Tibial artery (tissue), 4 donors: ENCODE results near the gene CYP2U1.
"Not testable (repeated sequence)": the region's sequence is repeated elsewhere in the genome, so short reads cannot be mapped to it uniquely, and the experiment has no call there.

ENCODE experiments used
- DNase-seq, 2 donors: peaks; one replicate each; pipeline ENCODE4 v3.0.0-alpha.2; 2019
- H3K27ac ChIP-seq, 2 donors: fragments of 200-600 bp; sonication (generic) in 1 of 2; 1 replicate in 1 of 2; 2 replicates in 1 of 2; pipeline ENCODE4 v1.5.1; 2018 to 2019; ENCODE audit warnings: mild to moderate bottlenecking in 1 of 2
- H3K27me3 ChIP-seq, 2 donors: fragments of 200-600 bp; sonication (generic) in 1 of 2; one replicate each; pipeline versions ENCODE4 v1.5.1 to v1.6.0; 2016 to 2019
- H3K36me3 ChIP-seq, 3 donors: fragments of 200-600 bp; sonication (generic) in 2 of 3; one replicate each; pipeline ENCODE4 v1.5.1; 2016 to 2019; ENCODE audit warnings: mild to moderate bottlenecking in 2 of 3
- H3K4me1 ChIP-seq, 4 donors: fragments of 200-600 bp; sonication (generic) in 2 of 4; 1 replicate in 3 of 4; 2 replicates in 1 of 4; pipeline ENCODE4 v1.5.1; 2016 to 2019
- H3K4me3 ChIP-seq, 2 donors: fragments of 200-600 bp; sonication (generic) in 1 of 2; 1 replicate in 1 of 2; 2 replicates in 1 of 2; pipeline ENCODE4 v1.5.1; 2018 to 2019; ENCODE audit warnings: mild to moderate bottlenecking in 2 of 2
- H3K9me3 ChIP-seq, 3 donors: fragments of 200-600 bp; sonication (generic) in 1 of 3; one replicate each; pipeline ENCODE4 v1.5.1; 2016 to 2019
- intact Hi-C: fragments of 100-400 bp; cut with DNase I; formaldehyde crosslinking; loops from one replicate; pipeline ENCODE4 v1.15.0; 2023; ENCODE audit warnings: low total_unique reads
- TF ChIP-seq, protein P1 (sequence below), 2 experiments: fragments of 200-600 bp in 1 of 2; fragments of 450-650 bp in 1 of 2; IDR thresholded peaks; one replicate each; pipeline ENCODE4 v1.5.1; 2017 to 2019; ENCODE audit warnings: antibody characterized with exemption in 2 of 2, mild to moderate bottlenecking in 1 of 2, moderate library complexity in 1 of 2

The CYP2U1 gene

DNA sequence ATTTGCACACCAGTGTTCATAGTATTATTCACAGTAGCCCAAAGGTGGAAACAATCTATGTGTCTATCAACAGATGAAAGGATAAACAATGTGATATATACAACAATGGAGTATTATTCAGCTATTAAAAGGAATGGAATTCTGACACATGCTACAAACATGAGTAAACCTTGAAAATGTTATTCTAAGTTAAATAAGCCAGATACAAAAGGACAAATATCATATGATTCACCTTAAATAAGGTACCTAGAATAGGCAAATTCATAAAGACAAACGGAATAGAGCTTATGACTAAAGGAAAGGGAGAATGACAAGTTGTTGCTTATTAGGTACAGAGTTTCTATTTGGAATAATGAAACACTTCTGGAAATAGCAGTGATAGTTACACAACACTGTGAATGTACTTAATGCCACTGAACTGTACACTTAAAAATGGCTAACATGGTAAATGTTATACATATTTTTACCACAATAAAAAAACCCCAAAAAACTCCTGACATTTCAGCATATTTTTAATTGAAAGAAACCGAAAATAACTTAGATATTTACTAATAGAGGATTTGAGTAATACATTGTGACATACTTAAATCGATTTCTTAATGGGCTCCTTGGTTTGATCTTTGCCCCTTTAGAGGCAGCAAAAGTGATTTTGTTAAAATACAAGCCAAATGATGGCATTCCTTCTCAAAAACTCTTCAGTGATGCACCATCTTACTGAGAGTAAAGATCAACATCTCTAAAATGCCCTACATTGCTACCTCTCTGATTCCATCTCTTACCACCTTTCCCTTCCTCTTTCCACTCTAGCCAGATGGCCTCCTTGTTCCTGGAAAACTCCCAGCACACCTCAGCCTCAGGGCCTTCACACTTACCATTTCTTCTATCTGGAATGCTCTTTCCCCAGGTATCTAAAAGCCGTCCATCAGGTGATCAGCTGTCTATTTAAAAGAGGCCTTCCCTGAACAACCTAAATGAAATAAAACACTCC lies 8.6 kb upstream of the CYP2U1 start:
- H3K27me3 ChIP-seq: no peaks in the 10 kb centered on the region
- H3K9me3 ChIP-seq: peaks cover 0 to 27% (median 17%) of the 10 kb centered on the region in 3 donors
- no peak overlapping the region for H3K4me3 ChIP-seq
- H3K4me1 ChIP-seq: no peaks in the 10 kb centered on the region
- intact Hi-C loops: no loop called here
- no peaks in the 10 kb centered on the region for H3K36me3 ChIP-seq
- TF ChIP-seq, protein P1, sequence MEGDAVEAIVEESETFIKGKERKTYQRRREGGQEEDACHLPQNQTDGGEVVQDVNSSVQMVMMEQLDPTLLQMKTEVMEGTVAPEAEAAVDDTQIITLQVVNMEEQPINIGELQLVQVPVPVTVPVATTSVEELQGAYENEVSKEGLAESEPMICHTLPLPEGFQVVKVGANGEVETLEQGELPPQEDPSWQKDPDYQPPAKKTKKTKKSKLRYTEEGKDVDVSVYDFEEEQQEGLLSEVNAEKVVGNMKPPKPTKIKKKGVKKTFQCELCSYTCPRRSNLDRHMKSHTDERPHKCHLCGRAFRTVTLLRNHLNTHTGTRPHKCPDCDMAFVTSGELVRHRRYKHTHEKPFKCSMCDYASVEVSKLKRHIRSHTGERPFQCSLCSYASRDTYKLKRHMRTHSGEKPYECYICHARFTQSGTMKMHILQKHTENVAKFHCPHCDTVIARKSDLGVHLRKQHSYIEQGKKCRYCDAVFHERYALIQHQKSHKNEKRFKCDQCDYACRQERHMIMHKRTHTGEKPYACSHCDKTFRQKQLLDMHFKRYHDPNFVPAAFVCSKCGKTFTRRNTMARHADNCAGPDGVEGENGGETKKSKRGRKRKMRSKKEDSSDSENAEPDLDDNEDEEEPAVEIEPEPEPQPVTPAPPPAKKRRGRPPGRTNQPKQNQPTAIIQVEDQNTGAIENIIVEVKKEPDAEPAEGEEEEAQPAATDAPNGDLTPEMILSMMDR (IDR thresholded peaks at IDR 0.05): no peak
- no peak for DNase-seq
- no peak overlapping the region for H3K27ac ChIP-seq

DNA sequence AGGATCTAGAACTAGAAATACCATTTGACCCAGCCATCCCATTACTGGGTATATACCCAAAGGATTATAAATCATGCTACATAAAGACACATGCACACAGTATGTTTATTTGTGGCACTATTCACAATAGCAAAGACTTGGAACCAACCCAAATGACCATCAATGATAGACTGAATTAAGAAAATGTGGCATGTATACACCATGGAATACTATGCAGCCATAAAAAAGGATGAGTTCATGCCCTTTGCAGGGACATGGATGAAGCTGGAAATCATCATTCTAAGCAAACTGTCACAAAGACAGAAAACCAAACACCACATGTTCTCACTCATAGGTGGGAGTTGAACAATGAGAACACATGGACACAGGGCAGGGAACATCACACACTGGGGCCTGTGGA lies 5.6 kb upstream of the CYP2U1 start:
- H3K27me3 ChIP-seq, DNase-seq, H3K4me1 ChIP-seq, intact Hi-C loops, H3K9me3 ChIP-seq, H3K4me3 ChIP-seq, H3K36me3 ChIP-seq, H3K27ac ChIP-seq: not testable (repeated sequence)

DNA sequence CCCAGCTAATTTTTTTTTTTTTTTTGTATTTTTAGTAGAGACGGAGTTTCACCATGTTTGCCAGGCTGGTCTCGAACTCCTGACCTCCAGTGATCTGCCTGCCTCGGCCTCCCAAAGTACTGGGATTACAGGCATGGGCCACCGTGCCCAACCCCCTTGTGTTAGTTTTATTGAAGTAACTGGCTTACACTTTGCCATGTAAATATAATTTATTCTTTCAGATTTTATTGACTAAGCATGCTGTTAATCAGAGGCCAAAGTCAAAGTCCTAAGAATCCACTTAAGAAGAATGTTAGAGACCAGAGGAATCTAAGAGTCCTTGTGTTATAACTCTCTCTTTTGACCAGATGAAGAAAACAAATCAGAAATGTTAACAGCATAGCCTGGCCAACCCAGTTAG lies 4.5 kb upstream of the CYP2U1 start:
- H3K36me3 ChIP-seq, DNase-seq, H3K27me3 ChIP-seq, H3K9me3 ChIP-seq, H3K27ac ChIP-seq, H3K4me3 ChIP-seq, H3K4me1 ChIP-seq, intact Hi-C loops: not testable (repeated sequence)

DNA sequence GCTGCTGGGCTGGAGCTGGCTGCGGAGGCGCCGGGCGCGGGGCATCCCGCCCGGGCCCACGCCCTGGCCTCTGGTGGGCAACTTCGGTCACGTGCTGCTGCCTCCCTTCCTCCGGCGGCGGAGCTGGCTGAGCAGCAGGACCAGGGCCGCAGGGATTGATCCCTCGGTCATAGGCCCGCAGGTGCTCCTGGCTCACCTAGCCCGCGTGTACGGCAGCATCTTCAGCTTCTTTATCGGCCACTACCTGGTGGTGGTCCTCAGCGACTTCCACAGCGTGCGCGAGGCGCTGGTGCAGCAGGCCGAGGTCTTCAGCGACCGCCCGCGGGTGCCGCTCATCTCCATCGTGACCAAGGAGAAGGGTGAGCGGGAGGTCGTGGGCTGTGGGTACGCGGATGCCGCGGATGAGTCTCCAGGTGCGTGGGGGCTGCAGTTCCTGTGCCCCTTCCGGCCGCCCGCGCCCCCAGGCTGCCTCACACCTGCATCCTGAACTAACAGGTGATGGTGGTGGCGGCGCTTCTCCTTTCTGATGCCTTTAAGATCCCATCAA lies 499 bp downstream of the CYP2U1 start:
- Histone ChIP-seq H3K4me1 (peaks cover 0 to 30% (median 13%) of the 10 kb centered on the region in 4 donors), H3K36me3 (peaks cover 0 to 12% (median 0%) of the 10 kb centered on the region in 3 donors), H3K9me3 (no peaks in the 10 kb centered on the region), H3K27ac (peak overlapping the region; percentile 88 to 89), H3K4me3 (peak overlapping the region; percentile 75 to 84), H3K27me3 (no peaks in the 10 kb centered on the region)
- TF ChIP-seq, protein P1 (IDR thresholded peaks at IDR 0.05): no peak
- peak; percentile 26 to 68 for DNase-seq
- intact Hi-C loops: loop anchor here (10.0 kb wide), 3 partner anchors 53 to 107 kb away; partner anchors contain the start of genes HADH and SGMS2

DNA sequence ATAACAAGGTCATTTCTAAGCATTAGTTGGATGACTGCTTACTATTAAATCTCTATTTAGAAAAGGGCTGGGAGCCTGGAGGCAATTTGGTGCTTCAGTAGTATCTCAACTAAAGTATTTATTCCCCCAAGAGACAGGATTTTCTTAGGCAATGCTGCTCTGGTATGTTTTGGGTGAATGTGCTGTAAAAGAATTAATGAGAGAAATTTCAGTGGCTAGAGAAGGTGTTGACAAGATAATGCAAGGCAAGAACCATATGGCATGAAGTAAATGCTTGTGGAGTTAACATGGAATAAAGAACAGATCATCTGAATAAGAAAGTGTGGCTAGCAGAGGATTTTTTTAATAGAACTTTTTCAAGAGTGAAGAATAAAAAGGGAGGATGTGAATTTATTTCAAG lies 3.9 kb downstream of the CYP2U1 start:
- TF ChIP-seq, protein P1 (IDR thresholded peaks at IDR 0.05): no peak
- intact Hi-C loops: loop anchor here (10.0 kb wide), 3 partner anchors 50 to 110 kb away; partner anchors contain the start of genes HADH and SGMS2
- Histone ChIP-seq H3K36me3 (peaks cover 0 to 12% (median 0%) of the 10 kb centered on the region in 3 donors), H3K27me3 (no peaks in the 10 kb centered on the region), H3K4me3 (no peak overlapping the region), H3K27ac (no peak overlapping the region), H3K9me3 (no peaks in the 10 kb centered on the region), H3K4me1 (peaks cover 0 to 30% (median 13%) of the 10 kb centered on the region in 4 donors)
- no peak for DNase-seq

DNA sequence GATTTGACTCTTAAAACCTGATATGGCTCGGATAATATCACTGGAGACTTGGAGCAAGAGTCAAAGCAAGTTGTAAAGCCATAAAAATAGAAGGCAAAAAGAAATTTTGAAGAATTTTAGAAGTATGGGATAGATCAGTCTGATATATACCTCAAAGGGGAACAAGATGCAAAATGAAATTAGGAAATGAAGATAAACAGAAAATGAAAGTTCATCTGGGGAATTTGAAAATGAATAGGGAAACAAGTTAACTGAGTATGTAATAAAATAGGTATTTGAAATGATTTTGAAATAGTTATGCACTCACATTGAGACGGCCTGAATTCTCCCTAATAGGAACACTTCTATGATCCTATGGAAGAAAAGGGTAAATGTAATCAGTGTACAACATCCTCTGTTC lies 5.7 kb downstream of the CYP2U1 start:
- DNase-seq: no peak
- intact Hi-C loops: loop anchor here (10.0 kb wide), 3 partner anchors 48 to 112 kb away; partner anchors contain the start of genes HADH and SGMS2
- peaks cover 0 to 12% (median 0%) of the 10 kb centered on the region in 3 donors for H3K36me3 ChIP-seq
- no peaks in the 10 kb centered on the region for H3K27me3 ChIP-seq
- H3K4me3 ChIP-seq: no peak overlapping the region
- TF ChIP-seq, protein P1 (IDR thresholded peaks at IDR 0.05): no peak
- H3K9me3 ChIP-seq: no peaks in the 10 kb centered on the region
- peaks cover 0 to 29% (median 11%) of the 10 kb centered on the region in 4 donors for H3K4me1 ChIP-seq
- H3K27ac ChIP-seq: no peak overlapping the region
